Measurements from ENCODE around the gene ZNF701.
"Not testable (repeated sequence)": the region's sequence is repeated elsewhere in the genome, so short reads cannot be mapped to it uniquely, and the experiment has no call there.

Gene ZNF701

GRCh38 chr19:52570000-52570861 is at the start of gene ZNF701:
Gene ZNF701, plus strand, starts transcription at chr19:52570287. Its CDS starts 3,861 bp downstream, at chr19:52574148.
- DNase-seq (ENCODE audit: low read depth) = peak; percentile 93

- no peak for DNase-seq (ENCODE audit: low read depth)
Observed at GRCh38 chr19:52522551-52522950, 47.5 kb upstream of the ZNF701 start.

GRCh38 chr19:52524086-52524485 is 46.0 kb upstream of the ZNF701 start:
- DNase-seq (ENCODE audit: low read depth) = no peak

GRCh38 chr19:52527134-52527955 is 42.7 kb upstream of the ZNF701 start, which contains the start of gene ZNF808:
Gene ZNF808, plus strand, starts transcription at chr19:52527668. Its CDS starts 15,617 bp downstream, at chr19:52543285.
- peak; percentile 94 for DNase-seq (ENCODE audit: low read depth)

- no peak for DNase-seq (ENCODE audit: low read depth)
Observed at GRCh38 chr19:52527956-52528351, 42.1 kb upstream of the ZNF701 start.

GRCh38 chr19:52532480-52532879 is 37.6 kb upstream of the ZNF701 start:
- DNase-seq (ENCODE audit: low read depth) = no peak

GRCh38 chr19:52533901-52534300 is 36.2 kb upstream of the ZNF701 start:
- DNase-seq (ENCODE audit: low read depth) = no peak

GRCh38 chr19:52535385-52535770 is 34.7 kb upstream of the ZNF701 start:
- not testable (repeated sequence) for DNase-seq (ENCODE audit: low read depth)

- peak; percentile 91 for DNase-seq (ENCODE audit: low read depth)
Observed at GRCh38 chr19:52535771-52536447, 34.2 kb upstream of the ZNF701 start.

- DNase-seq (ENCODE audit: low read depth) = peak; percentile 23
Observed at GRCh38 chr19:52536448-52536800, 33.7 kb upstream of the ZNF701 start.

GRCh38 chr19:52538815-52539214 is 31.3 kb upstream of the ZNF701 start:
- DNase-seq (ENCODE audit: low read depth) = not testable (repeated sequence)

- DNase-seq (ENCODE audit: low read depth) = not testable (repeated sequence)
Observed at GRCh38 chr19:52541176-52541575, 28.9 kb upstream of the ZNF701 start.

GRCh38 chr19:52541608-52542007 is 28.5 kb upstream of the ZNF701 start:
- no peak for DNase-seq (ENCODE audit: low read depth)

- not testable (repeated sequence) for DNase-seq (ENCODE audit: low read depth)
Observed at GRCh38 chr19:52542541-52542940, 27.5 kb upstream of the ZNF701 start.

GRCh38 chr19:52542984-52543664 is 27.0 kb upstream of the ZNF701 start:
- no peak for DNase-seq (ENCODE audit: low read depth)

- DNase-seq (ENCODE audit: low read depth) = no peak
Observed at GRCh38 chr19:52554216-52554971, 15.7 kb upstream of the ZNF701 start.

- no peak for DNase-seq (ENCODE audit: low read depth)
Observed at GRCh38 chr19:52557231-52557995, 12.7 kb upstream of the ZNF701 start.

GRCh38 chr19:52558732-52559445 is 11.2 kb upstream of the ZNF701 start:
- DNase-seq (ENCODE audit: low read depth) = not testable (repeated sequence)

GRCh38 chr19:52561611-52562010 is 8.5 kb upstream of the ZNF701 start:
- not testable (repeated sequence) for DNase-seq (ENCODE audit: low read depth)

- no peak for DNase-seq (ENCODE audit: low read depth)
Observed at GRCh38 chr19:52566121-52566520, 4.0 kb upstream of the ZNF701 start.
